ENCODE measurements around the gene GABBR1. TPM values are rescaled to one million over a fixed set of nuclear protein-coding genes. Genes with fewer than 3 reads are reported as not detected.

GABBR1 gene
- total RNA-seq, 1 experiment from 2014 or later: 36.3 TPM

DNA sequence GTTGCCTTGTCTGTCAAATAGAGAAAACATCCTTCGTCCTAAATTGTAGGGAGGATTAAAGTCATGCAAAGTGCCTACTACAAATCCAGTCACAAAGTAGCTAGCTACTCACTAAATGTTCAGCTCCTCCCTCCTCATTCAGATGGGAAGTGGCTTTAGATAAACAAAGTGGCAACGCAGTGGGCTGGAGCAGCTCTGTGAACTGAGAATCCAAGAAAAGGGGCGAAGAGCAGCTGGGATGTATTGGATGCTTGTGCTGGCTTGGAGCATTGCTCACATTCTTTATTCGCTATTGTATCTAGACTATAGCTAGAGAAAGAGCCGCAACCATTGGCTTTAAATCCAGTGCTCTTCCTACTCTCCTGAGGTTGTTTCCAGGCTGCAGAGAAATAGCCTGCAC, 34.2 kb upstream of the GABBR1 start:
- no peaks in the 10 kb centered on the region for H3K79me2 ChIP-seq (ENCODE audit: low read depth)
- 0 out of 2 replicates have a peak, but pooled peaks cover 5% of the 10 kb centered on the region for H3K4me1 ChIP-seq (replicated peaks; ENCODE audit: insufficient read depth)
- POLR2A ChIA-PET (ENCODE audit: unreplicated experiment): no interaction called here
- H2AFZ ChIP-seq: no peak overlapping the region
- H3K9me2 ChIP-seq (ENCODE audit: insufficient read depth): no peaks in the 10 kb centered on the region; the same call in 1 of the 2 replicates
- peaks cover 3% of the 10 kb centered on the region; the same call in 1 of the 2 replicates for H3F3A ChIP-seq (ENCODE audit: insufficient read depth, low read depth)
- no peak for TF ChIP-seq EZH2 (IDR thresholded peaks at IDR 0.05; ENCODE audit: low read depth)
- TF ChIP-seq, protein P1, sequence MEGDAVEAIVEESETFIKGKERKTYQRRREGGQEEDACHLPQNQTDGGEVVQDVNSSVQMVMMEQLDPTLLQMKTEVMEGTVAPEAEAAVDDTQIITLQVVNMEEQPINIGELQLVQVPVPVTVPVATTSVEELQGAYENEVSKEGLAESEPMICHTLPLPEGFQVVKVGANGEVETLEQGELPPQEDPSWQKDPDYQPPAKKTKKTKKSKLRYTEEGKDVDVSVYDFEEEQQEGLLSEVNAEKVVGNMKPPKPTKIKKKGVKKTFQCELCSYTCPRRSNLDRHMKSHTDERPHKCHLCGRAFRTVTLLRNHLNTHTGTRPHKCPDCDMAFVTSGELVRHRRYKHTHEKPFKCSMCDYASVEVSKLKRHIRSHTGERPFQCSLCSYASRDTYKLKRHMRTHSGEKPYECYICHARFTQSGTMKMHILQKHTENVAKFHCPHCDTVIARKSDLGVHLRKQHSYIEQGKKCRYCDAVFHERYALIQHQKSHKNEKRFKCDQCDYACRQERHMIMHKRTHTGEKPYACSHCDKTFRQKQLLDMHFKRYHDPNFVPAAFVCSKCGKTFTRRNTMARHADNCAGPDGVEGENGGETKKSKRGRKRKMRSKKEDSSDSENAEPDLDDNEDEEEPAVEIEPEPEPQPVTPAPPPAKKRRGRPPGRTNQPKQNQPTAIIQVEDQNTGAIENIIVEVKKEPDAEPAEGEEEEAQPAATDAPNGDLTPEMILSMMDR (conservative IDR thresholded peaks at IDR 0.05): no peak
- H3K36me3 ChIP-seq (ENCODE audit: low read depth): no peaks in the 10 kb centered on the region
- no peaks in the 10 kb centered on the region for H3K9me3 ChIP-seq (ENCODE audit: insufficient read depth, low read depth)
- intact Hi-C loops (cut with micrococcal nuclease; ENCODE audit: unreplicated experiment): no loop called here
- BruUV-seq (replicated peaks): no TSS peak
- no peak overlapping the region for H3K4me3 ChIP-seq
- no peak for DNase-seq
- H4K20me1 ChIP-seq (ENCODE audit: insufficient read depth): no peaks in the 10 kb centered on the region
- CTCF ChIA-PET: interaction anchor here (0.8 to 2.8 kb wide), 2 partner anchors 14 to 31 kb away, joined by 6 to 18 read pairs; no protein-coding TSS in a partner anchor
- H3K27me3 ChIP-seq (ENCODE audit: insufficient read depth, low read depth): no peaks in the 10 kb centered on the region
- no peak overlapping the region for H3K4me2 ChIP-seq
- no peak overlapping the region for H3K27ac ChIP-seq

DNA sequence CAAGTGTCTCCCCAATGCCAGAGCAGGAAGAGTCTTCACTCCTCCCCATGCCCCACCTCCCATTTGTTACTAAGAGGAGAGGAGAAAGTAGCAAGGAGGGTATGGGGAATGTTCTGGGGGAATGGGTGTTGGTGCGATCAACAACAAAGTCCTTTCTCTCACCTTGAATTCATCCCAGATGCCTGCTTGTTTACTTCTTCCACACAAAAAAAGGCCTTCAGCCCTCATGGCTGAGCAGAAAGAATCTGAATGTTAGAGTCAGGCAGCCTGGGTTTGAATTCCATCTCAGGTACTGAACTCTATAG, 33.8 kb upstream of the GABBR1 start:
- Histone ChIP-seq H3K4me1 (replicated peaks; ENCODE audit: insufficient read depth) (0 out of 2 replicates have a peak, but pooled peaks cover 7% of the 10 kb centered on the region), H3K27me3 (ENCODE audit: insufficient read depth, low read depth) (no peaks in the 10 kb centered on the region), H3K27ac (no peak overlapping the region), H3K79me2 (ENCODE audit: low read depth) (no peaks in the 10 kb centered on the region), H3F3A (ENCODE audit: insufficient read depth, low read depth) (peaks cover 6% of the 10 kb centered on the region; the same call in 1 of the 2 replicates), H3K9me3 (ENCODE audit: insufficient read depth, low read depth) (no peaks in the 10 kb centered on the region), H4K20me1 (ENCODE audit: insufficient read depth) (no peaks in the 10 kb centered on the region), H3K36me3 (ENCODE audit: low read depth) (no peaks in the 10 kb centered on the region), H3K9me2 (ENCODE audit: insufficient read depth) (no peaks in the 10 kb centered on the region; the same call in 1 of the 2 replicates), H3K4me2 (no peak overlapping the region), H3K4me3 (no peak overlapping the region), H2AFZ (no peak overlapping the region)
- DNase-seq: no peak
- BruUV-seq (replicated peaks): no TSS peak
- ChIA-PET CTCF (interaction anchor here (0.8 to 2.8 kb wide), 3 partner anchors 14 to 32 kb away, joined by 4 to 18 read pairs (median 6); no protein-coding TSS in a partner anchor), POLR2A (ENCODE audit: unreplicated experiment) (interaction anchor here (0.6 kb wide), 1 partner anchor 34 kb away, joined by 8 read pairs; the partner anchor contains the start of gene GABBR1)
- intact Hi-C loops (cut with micrococcal nuclease; ENCODE audit: unreplicated experiment): no loop called here
- TF ChIP-seq EZH2 (IDR thresholded peaks at IDR 0.05; ENCODE audit: low read depth): no peak
- TF ChIP-seq, protein P1 (conservative IDR thresholded peaks at IDR 0.05): no peak

DNA sequence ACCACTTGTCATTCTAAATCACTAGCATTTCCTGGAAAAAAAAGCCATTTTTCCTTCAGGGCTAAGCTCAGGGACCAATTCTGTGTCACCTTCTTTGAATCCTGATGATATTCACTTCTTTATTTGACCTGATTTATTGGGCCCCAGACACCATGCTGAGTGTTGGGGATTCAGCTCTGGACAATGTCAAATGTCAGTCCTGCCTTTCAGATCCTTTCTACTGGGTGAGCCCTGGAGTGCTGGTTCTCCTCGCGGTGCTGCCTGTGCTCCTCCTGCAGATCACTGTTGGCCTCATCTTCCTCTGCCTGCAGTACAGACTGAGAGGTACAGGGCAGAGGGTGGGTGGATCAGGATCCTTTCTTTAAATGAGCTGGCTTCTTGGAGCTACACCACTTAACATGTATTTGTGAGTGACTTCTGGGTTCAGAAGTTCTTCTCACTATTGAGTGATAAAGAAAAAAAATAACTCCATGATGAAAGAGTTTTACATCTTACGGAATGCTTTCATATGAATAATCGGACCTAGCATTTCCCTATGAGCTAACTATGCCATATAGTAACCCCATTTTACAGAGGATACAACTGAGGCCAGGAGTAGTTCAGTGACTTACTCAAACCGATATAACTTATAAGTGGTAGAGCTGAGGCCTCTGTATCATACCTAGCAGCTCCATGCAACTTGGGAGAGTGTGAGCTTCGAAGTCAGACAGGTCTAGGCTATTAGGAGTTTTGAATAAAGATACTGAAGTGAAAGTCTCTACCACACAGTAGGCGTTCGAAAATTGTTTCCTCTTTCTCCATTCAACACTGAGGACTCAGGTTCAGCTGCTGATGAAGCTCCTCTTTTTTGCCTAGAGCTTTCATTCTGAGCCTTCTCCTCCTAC, 33.2 kb upstream of the GABBR1 start:
- TF ChIP-seq EZH2 (IDR thresholded peaks at IDR 0.05; ENCODE audit: low read depth): no peak
- TF ChIP-seq, protein P1 (conservative IDR thresholded peaks at IDR 0.05): no peak
- H3F3A ChIP-seq (ENCODE audit: insufficient read depth, low read depth): peaks cover 6% of the 10 kb centered on the region; the same call in 1 of the 2 replicates
- no TSS peak for BruUV-seq (replicated peaks)
- DNase-seq: no peak
- H3K4me3 ChIP-seq: no peak overlapping the region
- no peaks in the 10 kb centered on the region; the same call in 1 of the 2 replicates for H3K9me2 ChIP-seq (ENCODE audit: insufficient read depth)
- POLR2A ChIA-PET (ENCODE audit: unreplicated experiment): interaction anchor here (0.6 to 0.7 kb wide), 3 partner anchors 33 to 1503 kb away, joined by 4 to 8 read pairs (median 5); partner anchors contain the start of gene GABBR1
- H3K4me2 ChIP-seq: no peak overlapping the region
- no peak overlapping the region for H2AFZ ChIP-seq
- no peaks in the 10 kb centered on the region for H3K27me3 ChIP-seq (ENCODE audit: insufficient read depth, low read depth)
- H3K36me3 ChIP-seq (ENCODE audit: low read depth): no peaks in the 10 kb centered on the region
- intact Hi-C loops (cut with micrococcal nuclease; ENCODE audit: unreplicated experiment): no loop called here
- 0 out of 2 replicates have a peak, but pooled peaks cover 7% of the 10 kb centered on the region for H3K4me1 ChIP-seq (replicated peaks; ENCODE audit: insufficient read depth)
- H3K79me2 ChIP-seq (ENCODE audit: low read depth): no peaks in the 10 kb centered on the region
- no peak overlapping the region for H3K27ac ChIP-seq
- no peaks in the 10 kb centered on the region for H3K9me3 ChIP-seq (ENCODE audit: insufficient read depth, low read depth)
- H4K20me1 ChIP-seq (ENCODE audit: insufficient read depth): no peaks in the 10 kb centered on the region
- CTCF ChIA-PET: interaction anchor here (0.8 to 2.8 kb wide), 3 partner anchors 13 to 32 kb away, joined by 4 to 18 read pairs (median 6); no protein-coding TSS in a partner anchor
